ENCODE data around the gene SFRP5. TPM values are rescaled to one million over a fixed set of nuclear protein-coding genes. Genes with fewer than 3 reads are reported as not detected.

Gene SFRP5
- total RNA-seq, 1 donor from 2014 or later = not detected

DNA sequence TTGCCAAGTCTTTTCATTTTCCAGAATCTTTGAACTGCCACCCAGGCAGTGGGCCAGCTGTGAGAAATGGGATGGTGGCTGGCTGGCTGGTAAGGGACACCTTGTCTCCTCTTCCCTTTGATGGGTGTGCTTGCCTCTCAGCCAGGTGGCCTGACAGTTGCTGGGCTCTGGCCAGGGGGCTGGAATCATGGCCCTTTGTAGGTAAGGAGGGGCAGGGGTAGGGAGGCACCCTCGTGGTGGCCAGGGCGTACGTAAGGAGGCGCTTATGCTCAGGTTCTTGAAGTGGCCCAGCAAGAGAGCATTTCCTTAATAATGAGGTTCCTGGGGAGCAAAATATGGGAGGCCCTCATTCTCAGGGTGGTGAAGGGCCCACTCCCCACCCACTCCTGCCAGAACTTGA, 44.8 kb upstream of the SFRP5 start:
- Mint-ChIP-seq H3K27ac (no peak overlapping the region), H3K36me3 (no peaks in the 10 kb centered on the region), H3K27me3 (ENCODE audit: insufficient read depth, low read depth) (peaks cover 2% of the 10 kb centered on the region), H3K9me3 (no peaks in the 10 kb centered on the region), H3K4me1 (peaks cover 1% of the 10 kb centered on the region), H3K4me3 (no peak overlapping the region)
- DNase-seq (ENCODE audit: low spot score) = no peak
- H3K36me3 ChIP-seq = no peaks in the 10 kb centered on the region
- no peak overlapping the region for H2AFZ ChIP-seq (replicated peaks)
- no peak overlapping the region for H3K4me3 ChIP-seq
- no peak for TF ChIP-seq EZH2phosphoT487 (IDR thresholded peaks at IDR 0.05)
- TF ChIP-seq CTCF (IDR thresholded peaks at IDR 0.05) = no peak
- TF ChIP-seq EZH2 (IDR thresholded peaks at IDR 0.05) = no peak
- H3K79me2 ChIP-seq (ENCODE audit: low read depth) = no peaks in the 10 kb centered on the region
- H3K4me2 ChIP-seq = no peak overlapping the region
- no peaks in the 10 kb centered on the region for H3F3A ChIP-seq (ENCODE audit: low read depth)
- peaks cover 11% of the 10 kb centered on the region for H3K4me1 ChIP-seq
- H3K9me3 ChIP-seq (ENCODE audit: low read depth) = no peaks in the 10 kb centered on the region
- no peak overlapping the region for H3K27ac ChIP-seq
- no peak overlapping the region for H3K9ac ChIP-seq
- H4K20me1 ChIP-seq (ENCODE audit: low read depth) = no peaks in the 10 kb centered on the region
- H3K27me3 ChIP-seq = no peaks in the 10 kb centered on the region

DNA sequence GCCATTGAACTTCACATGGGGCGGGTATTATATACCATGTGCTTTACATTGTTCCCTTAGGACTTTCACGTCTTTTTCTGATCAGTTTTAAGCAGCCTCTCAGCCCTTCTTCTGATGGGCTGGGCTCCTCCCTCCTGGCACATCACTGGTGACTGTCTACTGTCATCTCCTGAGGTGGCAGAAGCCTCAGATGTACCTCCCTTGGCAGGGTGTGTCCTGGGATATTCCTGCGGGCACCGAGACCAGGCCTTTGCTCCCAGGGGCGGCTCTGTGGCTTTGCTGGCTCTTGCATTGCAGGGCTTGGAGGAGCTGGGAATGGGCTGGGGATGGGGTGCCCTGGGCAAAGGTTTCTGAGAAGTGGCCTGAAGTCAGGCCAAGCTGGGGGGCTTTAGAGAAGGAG, 43.2 kb upstream of the SFRP5 start:
- no peaks in the 10 kb centered on the region for H3K36me3 ChIP-seq
- H4K20me1 ChIP-seq (ENCODE audit: low read depth) = no peaks in the 10 kb centered on the region
- H3K27me3 ChIP-seq = no peaks in the 10 kb centered on the region
- Mint-ChIP-seq H3K4me3 (no peak overlapping the region), H3K9me3 (no peaks in the 10 kb centered on the region), H3K36me3 (no peaks in the 10 kb centered on the region), H3K4me1 (no peaks in the 10 kb centered on the region), H3K27ac (no peak overlapping the region), H3K27me3 (ENCODE audit: insufficient read depth, low read depth) (peaks cover 2% of the 10 kb centered on the region)
- H2AFZ ChIP-seq (replicated peaks) = no peak overlapping the region
- no peak overlapping the region for H3K4me3 ChIP-seq
- H3K9ac ChIP-seq = no peak overlapping the region
- no peak overlapping the region for H3K27ac ChIP-seq
- no peak for DNase-seq (ENCODE audit: low spot score)
- no peak overlapping the region for H3K4me2 ChIP-seq
- H3K4me1 ChIP-seq = peaks cover 4% of the 10 kb centered on the region
- no peaks in the 10 kb centered on the region for H3K79me2 ChIP-seq (ENCODE audit: low read depth)
- no peaks in the 10 kb centered on the region for H3F3A ChIP-seq (ENCODE audit: low read depth)
- H3K9me3 ChIP-seq (ENCODE audit: low read depth) = no peaks in the 10 kb centered on the region
- TF ChIP-seq EZH2phosphoT487 (IDR thresholded peaks at IDR 0.05) (no peak), EZH2 (IDR thresholded peaks at IDR 0.05) (no peak), CTCF (IDR thresholded peaks at IDR 0.05) (no peak)

DNA sequence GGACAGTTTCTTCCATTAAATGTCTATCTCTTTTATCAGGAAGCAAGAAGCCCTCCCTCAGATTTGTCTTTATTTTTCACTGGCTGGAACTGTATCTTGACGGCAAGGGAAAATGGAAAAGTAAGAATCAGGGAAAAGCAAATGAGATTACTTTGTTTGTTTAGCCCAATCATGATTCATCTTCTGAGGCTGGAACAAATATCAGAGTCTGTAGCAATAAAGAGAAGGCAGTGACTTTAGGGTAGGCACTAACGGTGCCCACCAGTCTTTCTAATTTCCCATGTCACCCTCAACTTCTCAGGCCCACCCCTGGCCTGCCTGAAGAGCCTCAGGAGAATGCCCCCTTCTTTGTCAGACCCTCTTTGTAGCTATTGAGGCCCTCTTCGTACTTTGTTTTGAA, 41.5 kb upstream of the SFRP5 start:
- Histone ChIP-seq H3K79me2 (ENCODE audit: low read depth) (no peaks in the 10 kb centered on the region), H3K36me3 (no peaks in the 10 kb centered on the region), H3K4me1 (peaks cover under 1% of the 10 kb centered on the region), H3K9me3 (ENCODE audit: low read depth) (no peaks in the 10 kb centered on the region), H3F3A (ENCODE audit: low read depth) (no peaks in the 10 kb centered on the region), H3K27ac (no peak overlapping the region), H4K20me1 (ENCODE audit: low read depth) (no peaks in the 10 kb centered on the region), H2AFZ (replicated peaks) (no peak overlapping the region), H3K4me3 (no peak overlapping the region), H3K9ac (no peak overlapping the region), H3K4me2 (no peak overlapping the region), H3K27me3 (no peaks in the 10 kb centered on the region)
- Mint-ChIP-seq H3K9me3 (no peaks in the 10 kb centered on the region), H3K4me1 (no peaks in the 10 kb centered on the region), H3K36me3 (no peaks in the 10 kb centered on the region), H3K27me3 (ENCODE audit: insufficient read depth, low read depth) (no peaks in the 10 kb centered on the region), H3K4me3 (no peak overlapping the region), H3K27ac (no peak overlapping the region)
- no peak for TF ChIP-seq CTCF (IDR thresholded peaks at IDR 0.05)
- TF ChIP-seq EZH2phosphoT487 (IDR thresholded peaks at IDR 0.05) = no peak
- TF ChIP-seq EZH2 (IDR thresholded peaks at IDR 0.05) = no peak
- no peak for DNase-seq (ENCODE audit: low spot score)
